Measurements from ENCODE around the gene TICAM2.

DNA sequence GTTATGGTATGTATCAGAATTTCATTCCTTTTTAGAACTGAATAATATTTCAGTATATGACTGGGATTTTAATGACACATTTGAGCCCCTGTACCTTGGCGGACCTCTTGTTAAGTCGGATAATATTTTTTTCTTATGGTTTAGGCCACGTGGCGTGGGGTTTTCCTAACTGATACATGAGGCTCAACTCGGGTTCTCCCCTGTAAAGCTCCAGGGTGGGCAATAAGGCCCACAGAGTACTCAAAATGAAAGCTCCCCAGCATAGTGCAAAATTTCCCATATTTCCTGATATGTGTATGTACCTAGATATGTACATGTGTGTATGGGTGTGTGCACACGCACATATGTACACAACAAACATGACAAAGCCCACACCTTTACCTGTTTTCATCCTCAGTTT lies 24.5 kb downstream of the TICAM2 start:
- no peak for TF ChIP-seq ESRRA (CRISPR knock-in tag; IDR thresholded peaks at IDR 0.05; ENCODE audit: borderline replicate concordance)
- TF ChIP-seq, protein P1, sequence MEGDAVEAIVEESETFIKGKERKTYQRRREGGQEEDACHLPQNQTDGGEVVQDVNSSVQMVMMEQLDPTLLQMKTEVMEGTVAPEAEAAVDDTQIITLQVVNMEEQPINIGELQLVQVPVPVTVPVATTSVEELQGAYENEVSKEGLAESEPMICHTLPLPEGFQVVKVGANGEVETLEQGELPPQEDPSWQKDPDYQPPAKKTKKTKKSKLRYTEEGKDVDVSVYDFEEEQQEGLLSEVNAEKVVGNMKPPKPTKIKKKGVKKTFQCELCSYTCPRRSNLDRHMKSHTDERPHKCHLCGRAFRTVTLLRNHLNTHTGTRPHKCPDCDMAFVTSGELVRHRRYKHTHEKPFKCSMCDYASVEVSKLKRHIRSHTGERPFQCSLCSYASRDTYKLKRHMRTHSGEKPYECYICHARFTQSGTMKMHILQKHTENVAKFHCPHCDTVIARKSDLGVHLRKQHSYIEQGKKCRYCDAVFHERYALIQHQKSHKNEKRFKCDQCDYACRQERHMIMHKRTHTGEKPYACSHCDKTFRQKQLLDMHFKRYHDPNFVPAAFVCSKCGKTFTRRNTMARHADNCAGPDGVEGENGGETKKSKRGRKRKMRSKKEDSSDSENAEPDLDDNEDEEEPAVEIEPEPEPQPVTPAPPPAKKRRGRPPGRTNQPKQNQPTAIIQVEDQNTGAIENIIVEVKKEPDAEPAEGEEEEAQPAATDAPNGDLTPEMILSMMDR (IDR thresholded peaks at IDR 0.05), result no peak
- TF ChIP-seq NR2C2 (CRISPR knock-in tag; IDR thresholded peaks at IDR 0.05), result no peak
- TF ChIP-seq, protein P2, sequence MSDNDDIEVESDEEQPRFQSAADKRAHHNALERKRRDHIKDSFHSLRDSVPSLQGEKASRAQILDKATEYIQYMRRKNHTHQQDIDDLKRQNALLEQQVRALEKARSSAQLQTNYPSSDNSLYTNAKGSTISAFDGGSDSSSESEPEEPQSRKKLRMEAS (CRISPR knock-in tag; IDR thresholded peaks at IDR 0.05), result no peak
- TF ChIP-seq CREB1 (CRISPR knock-in tag; IDR thresholded peaks at IDR 0.05), result no peak
- TF ChIP-seq, protein P3, sequence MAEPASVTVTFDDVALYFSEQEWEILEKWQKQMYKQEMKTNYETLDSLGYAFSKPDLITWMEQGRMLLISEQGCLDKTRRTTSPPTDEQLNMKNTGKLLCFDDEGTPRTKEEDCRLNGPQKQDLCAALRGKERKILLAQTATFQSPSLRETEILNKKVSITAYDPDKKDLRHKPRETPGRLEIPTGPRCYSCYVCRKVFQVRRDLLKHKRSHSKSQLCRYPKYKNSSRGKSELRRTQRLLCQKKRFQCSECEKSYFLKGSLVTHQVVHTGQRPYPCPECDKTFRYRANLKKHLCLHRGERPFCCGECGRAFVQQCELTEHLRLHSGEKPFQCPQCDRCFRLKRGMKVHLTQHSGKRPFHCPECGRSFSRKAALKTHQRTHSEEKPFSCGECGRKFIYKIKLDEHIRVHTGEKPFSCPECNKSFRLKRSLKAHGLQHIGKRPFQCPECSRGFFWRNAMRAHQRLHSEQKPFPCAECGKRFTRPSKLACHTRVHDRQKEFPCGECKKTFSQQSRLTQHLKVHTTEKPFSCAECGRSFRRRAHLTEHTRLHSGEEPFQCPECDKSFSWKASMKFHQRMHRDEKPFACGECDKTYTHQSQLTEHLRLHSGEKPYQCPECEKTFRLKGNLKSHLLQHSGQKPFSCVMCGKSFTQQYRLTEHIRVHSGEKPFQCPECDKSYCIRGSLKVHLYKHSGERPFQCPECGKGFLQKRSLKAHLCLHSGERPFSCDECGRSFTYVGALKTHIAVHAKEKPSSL (CRISPR knock-in tag; conservative IDR thresholded peaks at IDR 0.05), result no peak
- no peak for TF ChIP-seq ELF4 (CRISPR knock-in tag; IDR thresholded peaks at IDR 0.05; ENCODE audit: low read depth)
- TF ChIP-seq JUN (CRISPR knock-in tag; IDR thresholded peaks at IDR 0.05), result no peak
